ENCODE measurements around the gene GNA12.

- no peak for TF ChIP-seq CTCF (conservative IDR thresholded peaks at IDR 0.05)
- no peak for TF ChIP-seq ZFX (IDR thresholded peaks at IDR 0.05)
These were observed 65.1 kb downstream of the GNA12 start for GRCh38 chr7:2779051-2779450.
